ENCODE data around the gene FAM9C.

The FAM9C gene

DNA sequence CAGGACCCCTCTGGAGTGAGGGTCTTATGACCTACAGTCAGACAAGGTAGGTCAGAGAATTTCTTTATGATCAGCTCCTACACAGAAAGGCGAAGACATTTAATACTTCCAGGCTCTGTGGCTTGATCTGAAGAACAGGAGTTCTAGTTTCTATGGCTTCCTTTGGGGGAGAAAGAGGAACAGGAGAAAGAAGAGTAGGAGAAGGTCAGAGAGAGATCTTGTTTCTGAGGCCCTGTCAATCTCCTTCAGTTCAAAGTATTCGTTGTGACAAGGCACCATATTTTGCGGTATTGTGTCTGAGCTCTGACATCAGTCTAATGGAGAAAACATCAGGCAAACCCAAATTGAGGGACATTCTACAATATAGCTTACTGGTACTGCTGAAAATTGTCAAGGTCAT lies 52.8 kb downstream of the FAM9C start:
- TF ChIP-seq, protein P1, sequence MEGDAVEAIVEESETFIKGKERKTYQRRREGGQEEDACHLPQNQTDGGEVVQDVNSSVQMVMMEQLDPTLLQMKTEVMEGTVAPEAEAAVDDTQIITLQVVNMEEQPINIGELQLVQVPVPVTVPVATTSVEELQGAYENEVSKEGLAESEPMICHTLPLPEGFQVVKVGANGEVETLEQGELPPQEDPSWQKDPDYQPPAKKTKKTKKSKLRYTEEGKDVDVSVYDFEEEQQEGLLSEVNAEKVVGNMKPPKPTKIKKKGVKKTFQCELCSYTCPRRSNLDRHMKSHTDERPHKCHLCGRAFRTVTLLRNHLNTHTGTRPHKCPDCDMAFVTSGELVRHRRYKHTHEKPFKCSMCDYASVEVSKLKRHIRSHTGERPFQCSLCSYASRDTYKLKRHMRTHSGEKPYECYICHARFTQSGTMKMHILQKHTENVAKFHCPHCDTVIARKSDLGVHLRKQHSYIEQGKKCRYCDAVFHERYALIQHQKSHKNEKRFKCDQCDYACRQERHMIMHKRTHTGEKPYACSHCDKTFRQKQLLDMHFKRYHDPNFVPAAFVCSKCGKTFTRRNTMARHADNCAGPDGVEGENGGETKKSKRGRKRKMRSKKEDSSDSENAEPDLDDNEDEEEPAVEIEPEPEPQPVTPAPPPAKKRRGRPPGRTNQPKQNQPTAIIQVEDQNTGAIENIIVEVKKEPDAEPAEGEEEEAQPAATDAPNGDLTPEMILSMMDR (IDR thresholded peaks at IDR 0.05; ENCODE audit: borderline replicate concordance, control extremely low read depth, extremely low read depth, insufficient read depth, missing control alignments), result no peak
- DNase-seq (ENCODE audit: low spot score), result no peak
- in situ Hi-C loops (cut with MboI; ENCODE audit: low sequenced_read_pairs, unreplicated experiment), result loop anchor here (25.0 kb wide), 1 partner anchor 271 kb away; no protein-coding TSS in a partner anchor

DNA sequence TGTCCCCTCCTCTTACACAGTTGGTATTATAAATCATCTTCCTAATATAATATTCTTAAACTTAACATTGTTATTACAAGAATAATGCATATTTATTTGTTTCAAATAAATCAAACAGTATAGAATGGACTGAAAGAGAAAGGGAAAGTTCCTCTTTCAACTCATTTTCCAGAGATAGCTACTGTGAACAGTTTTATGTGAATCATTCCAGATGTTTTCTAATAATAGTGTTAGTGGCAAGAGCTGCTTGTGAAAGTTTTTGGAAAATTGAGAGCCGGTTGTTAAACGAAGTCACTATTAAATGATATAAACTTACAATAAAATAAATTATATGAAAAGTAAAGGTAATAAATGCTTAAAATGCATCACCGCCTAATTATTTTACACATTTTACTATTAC lies 55.0 kb downstream of the FAM9C start:
- TF ChIP-seq, protein P1 (IDR thresholded peaks at IDR 0.05; ENCODE audit: borderline replicate concordance, control extremely low read depth, extremely low read depth, insufficient read depth, missing control alignments), result no peak
- in situ Hi-C loops (cut with MboI; ENCODE audit: low sequenced_read_pairs, unreplicated experiment), result loop anchor here (25.0 kb wide), 1 partner anchor 273 kb away; no protein-coding TSS in a partner anchor
- no peak for DNase-seq (ENCODE audit: low spot score)

DNA sequence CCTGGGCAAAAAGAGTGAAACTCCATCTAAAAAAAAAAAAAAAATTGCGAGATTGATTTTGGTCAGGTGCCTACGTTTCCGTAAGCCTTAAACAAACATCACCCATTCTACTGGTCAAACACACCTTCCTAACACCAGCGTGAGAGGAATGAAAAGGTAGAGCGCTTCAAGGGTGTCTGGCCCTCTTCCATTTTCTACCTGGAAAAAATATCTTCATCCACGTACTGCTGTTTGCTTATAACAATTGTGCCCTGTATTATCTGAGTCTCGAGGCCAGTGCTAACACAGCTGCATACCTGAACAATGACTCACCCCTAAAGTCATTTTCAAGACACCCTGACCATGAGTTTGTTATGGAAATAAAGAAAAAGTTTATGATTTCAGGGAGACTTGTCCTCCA lies 55.6 kb downstream of the FAM9C start:
- in situ Hi-C loops (cut with MboI; ENCODE audit: low sequenced_read_pairs, unreplicated experiment), result loop anchor here (25.0 kb wide), 1 partner anchor 274 kb away; no protein-coding TSS in a partner anchor
- TF ChIP-seq, protein P1 (IDR thresholded peaks at IDR 0.05; ENCODE audit: borderline replicate concordance, control extremely low read depth, extremely low read depth, insufficient read depth, missing control alignments), result no peak
- DNase-seq (ENCODE audit: low spot score), result no peak

DNA sequence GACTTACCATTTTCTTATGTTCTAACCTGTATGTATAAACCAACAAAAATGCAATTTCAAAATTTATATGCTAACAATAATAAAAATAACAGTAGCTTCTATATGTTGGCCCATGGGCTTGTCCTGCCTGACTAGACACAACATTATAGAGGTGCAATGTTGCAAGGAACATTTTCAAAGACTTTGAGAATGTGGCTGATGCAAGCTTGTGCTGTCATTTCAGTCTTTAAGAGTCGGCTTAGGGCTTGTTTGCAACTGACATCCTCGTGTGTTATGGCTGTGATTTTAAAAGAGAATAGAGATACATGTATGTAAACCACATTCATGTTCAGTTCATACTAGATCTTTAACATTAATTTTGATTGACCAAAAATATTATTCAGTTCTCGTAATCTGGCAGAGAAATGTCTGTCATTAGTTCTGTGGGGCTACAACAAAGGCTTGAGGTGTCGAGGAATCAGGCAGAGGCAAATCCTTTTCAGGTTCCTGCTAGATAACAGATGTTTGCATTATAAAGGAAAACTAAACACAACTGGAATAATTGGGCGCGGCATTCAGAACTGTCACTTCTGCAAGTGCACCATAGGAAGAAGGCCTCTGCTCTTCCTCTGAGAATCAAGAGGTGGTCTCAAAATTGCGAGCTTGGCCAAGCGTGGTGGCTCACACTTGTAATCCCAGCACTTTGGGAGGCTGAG lies 56.4 kb downstream of the FAM9C start:
- TF ChIP-seq, protein P1 (IDR thresholded peaks at IDR 0.05; ENCODE audit: borderline replicate concordance, control extremely low read depth, extremely low read depth, insufficient read depth, missing control alignments), result no peak
- no peak for DNase-seq (ENCODE audit: low spot score)
- in situ Hi-C loops (cut with MboI; ENCODE audit: low sequenced_read_pairs, unreplicated experiment), result loop anchor here (25.0 kb wide), 1 partner anchor 274 kb away; no protein-coding TSS in a partner anchor

DNA sequence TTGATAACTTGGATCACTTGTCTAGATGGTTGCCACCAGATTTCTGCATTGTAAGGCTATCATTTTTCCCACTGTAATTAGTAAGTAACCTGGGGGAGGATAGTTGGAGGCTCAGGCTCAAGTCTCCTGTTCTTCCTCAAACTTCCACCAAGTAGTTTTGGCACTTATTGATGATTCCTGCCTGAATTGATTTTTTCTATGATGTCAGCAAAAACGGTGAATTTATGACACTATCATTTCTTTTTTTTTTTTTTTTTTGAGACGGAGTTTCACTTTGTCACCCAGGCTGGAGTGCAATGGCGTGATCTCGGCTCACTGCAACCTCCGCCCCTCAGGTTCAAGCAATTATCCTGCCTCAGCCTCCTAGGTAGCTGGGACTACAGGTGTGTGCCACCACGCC lies 57.1 kb downstream of the FAM9C start:
- in situ Hi-C loops (cut with MboI; ENCODE audit: low sequenced_read_pairs, unreplicated experiment), result loop anchor here (25.0 kb wide), 1 partner anchor 275 kb away; no protein-coding TSS in a partner anchor
- TF ChIP-seq, protein P1 (IDR thresholded peaks at IDR 0.05; ENCODE audit: borderline replicate concordance, control extremely low read depth, extremely low read depth, insufficient read depth, missing control alignments), result no peak
- DNase-seq (ENCODE audit: low spot score), result no peak

DNA sequence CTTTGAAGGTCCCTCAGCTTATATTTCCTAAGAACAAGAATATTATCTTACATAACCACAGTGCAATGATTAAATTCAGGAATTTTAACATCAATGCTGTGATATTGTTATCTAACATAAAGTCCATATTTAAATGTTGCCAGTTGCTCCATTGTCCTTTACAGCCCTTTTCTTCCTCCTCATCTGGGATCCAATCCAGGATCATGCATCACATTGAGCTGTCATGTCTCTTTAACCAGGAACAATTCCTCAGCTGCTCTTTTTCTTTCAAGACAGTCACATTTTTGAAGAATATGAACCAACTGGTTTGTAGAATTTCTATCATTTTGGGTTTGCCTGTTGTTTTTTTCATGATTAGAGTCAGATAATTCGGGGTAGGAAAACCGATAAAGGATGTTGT lies 57.5 kb downstream of the FAM9C start:
- in situ Hi-C loops (cut with MboI; ENCODE audit: low sequenced_read_pairs, unreplicated experiment), result loop anchor here (25.0 kb wide), 1 partner anchor 275 kb away; no protein-coding TSS in a partner anchor
- TF ChIP-seq, protein P1 (IDR thresholded peaks at IDR 0.05; ENCODE audit: borderline replicate concordance, control extremely low read depth, extremely low read depth, insufficient read depth, missing control alignments), result no peak
- DNase-seq (ENCODE audit: low spot score), result no peak

All from GM13976 (cell line).